Measurements from ENCODE around the gene HARS1.
"Not testable (repeated sequence)": the region's sequence is repeated elsewhere in the genome, so short reads cannot be mapped to it uniquely, and the experiment has no call there.

HARS1 gene

DNA sequence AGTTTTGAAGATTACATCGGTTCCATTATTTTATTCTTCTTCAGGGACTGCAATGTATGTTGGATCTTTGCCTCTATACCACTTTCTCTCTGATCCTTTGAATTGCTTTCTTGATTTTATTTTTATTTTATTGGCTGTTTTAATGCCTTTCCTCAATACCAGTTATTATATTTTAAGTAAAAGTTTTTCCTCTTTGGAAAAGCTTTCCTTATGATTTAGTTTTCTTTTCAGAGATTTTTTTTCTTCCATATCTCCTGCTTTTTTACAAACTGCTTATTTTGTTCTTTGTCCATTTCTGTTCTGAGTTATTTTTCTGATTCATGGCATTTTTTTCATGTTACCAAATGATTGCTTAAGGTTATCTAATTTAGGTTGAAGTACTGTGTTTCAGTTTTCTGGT lies 20.6 kb upstream of the HARS1 start:
- Histone ChIP-seq H3K79me2 (ENCODE audit: control insufficient read depth, insufficient read depth, low read length, unreplicated experiment) (no peaks in the 10 kb centered on the region), H3K27ac (ENCODE audit: low read depth, low read length) (no peak overlapping the region), H2AFZ (ENCODE audit: low read length, unreplicated experiment) (no peak overlapping the region), H3K4me1 (ENCODE audit: control insufficient read depth, insufficient read depth, low read length, unreplicated experiment) (no peaks in the 10 kb centered on the region), H3K36me3 (ENCODE audit: insufficient read depth, low read length) (no peaks in the 10 kb centered on the region), H3K27me3 (ENCODE audit: insufficient read depth, low read length) (no peaks in the 10 kb centered on the region), H3K4me3 (ENCODE audit: low read depth, low read length) (no peak overlapping the region)

DNA sequence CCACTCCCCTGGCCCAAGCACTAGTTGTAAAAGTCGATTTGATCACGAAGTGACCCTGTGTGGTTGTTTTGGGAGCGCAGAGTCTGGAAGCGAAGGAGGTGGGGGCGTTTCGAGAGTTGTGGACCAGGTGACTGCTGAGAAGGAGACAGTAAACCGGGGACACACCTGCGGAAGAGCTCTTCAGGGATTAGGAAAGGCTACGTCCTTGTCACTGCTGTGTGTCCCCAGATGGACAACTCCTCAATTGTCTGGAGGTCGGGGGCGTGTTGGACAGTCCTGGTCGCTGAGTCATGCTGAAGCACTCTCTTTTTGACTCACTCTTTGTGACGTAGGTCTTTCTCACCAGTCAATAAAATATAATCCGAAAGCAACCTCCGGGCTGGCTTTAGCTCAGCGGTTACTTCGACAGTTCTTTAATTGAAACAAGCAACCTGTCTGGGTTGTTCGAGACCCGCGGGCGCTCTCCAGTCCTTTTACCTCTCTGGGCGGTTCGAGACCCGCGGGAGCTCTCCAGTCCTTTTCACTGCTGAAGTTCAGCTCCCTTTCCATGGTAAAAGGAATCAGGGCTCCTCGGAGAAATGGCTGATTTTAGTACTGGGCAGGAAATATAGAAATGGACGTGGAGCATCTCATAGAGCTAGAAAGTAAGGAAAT lies 19.9 kb upstream of the HARS1 start:
- Histone ChIP-seq H3K27ac (ENCODE audit: low read depth, low read length) (peak overlapping the region; percentile 69), H3K36me3 (ENCODE audit: insufficient read depth, low read length) (peaks cover 3% of the 10 kb centered on the region; the same call in 1 of the 2 replicates), H3K4me1 (ENCODE audit: control insufficient read depth, insufficient read depth, low read length, unreplicated experiment) (no peaks in the 10 kb centered on the region), H2AFZ (ENCODE audit: low read length, unreplicated experiment) (peak overlapping the region; percentile 43), H3K4me3 (ENCODE audit: low read depth, low read length) (peak overlapping the region; percentile 78), H3K27me3 (ENCODE audit: insufficient read depth, low read length) (no peaks in the 10 kb centered on the region), H3K79me2 (ENCODE audit: control insufficient read depth, insufficient read depth, low read length, unreplicated experiment) (no peaks in the 10 kb centered on the region)

DNA sequence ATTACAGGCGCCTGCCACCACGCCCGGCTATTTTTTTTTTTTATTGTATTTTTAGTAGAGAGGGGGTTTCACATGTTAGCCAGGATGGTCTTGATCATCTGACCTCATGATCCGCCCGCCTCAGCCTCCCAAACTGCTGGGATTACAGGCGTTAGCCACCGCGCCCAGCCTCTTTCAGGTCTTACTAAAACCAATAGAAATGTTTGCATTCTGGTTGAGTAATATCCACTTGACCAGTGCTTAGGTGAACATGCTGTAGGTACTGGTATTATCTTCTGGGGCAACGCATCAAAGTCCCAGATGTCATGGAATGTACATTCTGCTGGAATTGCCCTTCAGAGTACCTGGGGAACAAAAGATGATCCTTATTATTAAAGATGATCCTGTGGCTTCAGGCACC lies 17.6 kb upstream of the HARS1 start:
- not testable (repeated sequence) for H3K27ac ChIP-seq (ENCODE audit: low read depth, low read length); H3K79me2 ChIP-seq (ENCODE audit: control insufficient read depth, insufficient read depth, low read length, unreplicated experiment); H3K4me1 ChIP-seq (ENCODE audit: control insufficient read depth, insufficient read depth, low read length, unreplicated experiment); H2AFZ ChIP-seq (ENCODE audit: low read length, unreplicated experiment); H3K4me3 ChIP-seq (ENCODE audit: low read depth, low read length); H3K27me3 ChIP-seq (ENCODE audit: insufficient read depth, low read length)
- H3K36me3 ChIP-seq (ENCODE audit: insufficient read depth, low read length) = peaks cover 18% of the 10 kb centered on the region

DNA sequence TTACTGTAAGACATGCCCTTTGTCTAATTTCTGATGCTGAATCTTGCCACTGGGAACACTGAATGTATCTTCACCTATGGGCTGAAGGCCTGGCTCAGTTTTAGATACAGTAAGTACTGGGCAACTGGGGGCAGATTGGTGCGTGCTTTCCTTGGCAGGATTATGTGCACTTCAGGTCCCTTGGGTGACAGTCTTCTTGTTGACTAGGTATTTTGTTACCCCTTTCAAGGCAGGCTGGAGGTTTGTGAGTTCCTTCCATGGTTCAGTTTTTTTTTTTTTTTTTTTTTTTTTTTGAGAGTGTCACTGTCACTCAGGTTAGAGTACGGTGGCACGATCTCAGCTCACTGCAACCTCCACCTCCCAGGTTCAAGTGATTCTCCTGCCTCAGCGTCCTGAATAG lies 16.6 kb upstream of the HARS1 start:
- no peak overlapping the region for H3K27ac ChIP-seq (ENCODE audit: low read depth, low read length)
- H3K4me1 ChIP-seq (ENCODE audit: control insufficient read depth, insufficient read depth, low read length, unreplicated experiment) = no peaks in the 10 kb centered on the region
- no peak overlapping the region for H3K4me3 ChIP-seq (ENCODE audit: low read depth, low read length)
- no peak overlapping the region for H2AFZ ChIP-seq (ENCODE audit: low read length, unreplicated experiment)
- no peaks in the 10 kb centered on the region for H3K79me2 ChIP-seq (ENCODE audit: control insufficient read depth, insufficient read depth, low read length, unreplicated experiment)
- peaks cover 20% of the 10 kb centered on the region for H3K36me3 ChIP-seq (ENCODE audit: insufficient read depth, low read length)
- no peaks in the 10 kb centered on the region for H3K27me3 ChIP-seq (ENCODE audit: insufficient read depth, low read length)

DNA sequence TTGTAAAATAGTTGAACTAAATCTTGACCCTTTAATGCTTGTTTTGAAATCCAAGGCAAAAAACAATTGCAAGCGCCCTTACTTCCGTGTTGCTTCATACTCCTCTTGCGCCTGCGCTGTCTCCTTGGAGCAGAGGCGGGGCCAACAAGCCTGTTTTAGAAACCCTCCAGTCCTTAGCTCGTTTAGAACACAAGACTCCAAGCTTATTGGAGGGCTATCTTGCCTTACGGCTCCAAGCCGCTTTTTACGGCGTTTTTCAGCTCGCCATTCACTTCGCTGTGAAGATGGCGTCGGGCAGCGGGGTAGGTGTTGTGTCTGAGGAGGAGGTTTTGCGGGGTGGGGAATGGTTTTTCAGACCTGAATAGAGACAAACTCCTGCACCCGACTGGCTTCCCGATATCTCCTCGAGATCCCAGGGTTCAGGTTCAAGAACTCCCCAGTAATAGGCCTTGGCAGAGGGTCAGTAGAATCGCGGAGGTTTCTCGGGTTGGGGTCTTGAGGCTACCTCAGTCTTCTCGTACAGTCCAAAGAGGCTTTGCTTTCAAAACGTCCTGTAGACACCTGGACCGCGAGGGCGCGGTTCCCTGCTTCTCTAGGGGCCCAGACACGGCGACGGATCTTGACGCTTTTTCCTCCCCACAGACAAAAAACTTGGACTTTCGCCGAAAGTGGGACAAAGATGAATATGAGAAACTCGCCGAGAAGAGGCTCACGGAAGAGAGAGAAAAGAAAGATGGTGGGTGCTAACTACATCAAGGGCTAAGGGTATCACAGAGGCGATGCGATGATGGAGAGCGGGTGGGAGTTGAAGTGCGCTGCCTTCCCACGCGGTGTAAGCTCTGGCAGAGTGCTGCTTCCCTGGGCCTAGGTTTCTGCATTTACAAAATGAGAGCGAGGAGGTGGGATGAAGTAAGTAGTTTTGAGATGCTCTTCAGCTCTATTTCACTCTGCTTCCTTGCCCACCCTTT lies 9.3 kb upstream of the HARS1 start, which contains the start of gene ZMAT2:
TSS of gene ZMAT2 (plus strand) at position 271 of the 968 bp plus-strand sequence. CDS start at position 285, 14 bp downstream.
- peaks cover 18% of the 10 kb centered on the region for H3K79me2 ChIP-seq (ENCODE audit: control insufficient read depth, insufficient read depth, low read length, unreplicated experiment)
- peak within 1 kb of the TSS; percentile 23; the same call in 1 of the 2 replicates for H3K27ac ChIP-seq (ENCODE audit: low read depth, low read length)
- peak within 1 kb of the TSS; percentile 91 for H3K4me3 ChIP-seq (ENCODE audit: low read depth, low read length)
- peak within 1 kb of the TSS; percentile 51 for H2AFZ ChIP-seq (ENCODE audit: low read length, unreplicated experiment)
- peaks cover 57% of the 10 kb centered on the region for H3K36me3 ChIP-seq (ENCODE audit: insufficient read depth, low read length)
- H3K4me1 ChIP-seq (ENCODE audit: control insufficient read depth, insufficient read depth, low read length, unreplicated experiment) = peaks cover 11% of the 10 kb centered on the region
- no peaks in the 10 kb centered on the region for H3K27me3 ChIP-seq (ENCODE audit: insufficient read depth, low read length)

DNA sequence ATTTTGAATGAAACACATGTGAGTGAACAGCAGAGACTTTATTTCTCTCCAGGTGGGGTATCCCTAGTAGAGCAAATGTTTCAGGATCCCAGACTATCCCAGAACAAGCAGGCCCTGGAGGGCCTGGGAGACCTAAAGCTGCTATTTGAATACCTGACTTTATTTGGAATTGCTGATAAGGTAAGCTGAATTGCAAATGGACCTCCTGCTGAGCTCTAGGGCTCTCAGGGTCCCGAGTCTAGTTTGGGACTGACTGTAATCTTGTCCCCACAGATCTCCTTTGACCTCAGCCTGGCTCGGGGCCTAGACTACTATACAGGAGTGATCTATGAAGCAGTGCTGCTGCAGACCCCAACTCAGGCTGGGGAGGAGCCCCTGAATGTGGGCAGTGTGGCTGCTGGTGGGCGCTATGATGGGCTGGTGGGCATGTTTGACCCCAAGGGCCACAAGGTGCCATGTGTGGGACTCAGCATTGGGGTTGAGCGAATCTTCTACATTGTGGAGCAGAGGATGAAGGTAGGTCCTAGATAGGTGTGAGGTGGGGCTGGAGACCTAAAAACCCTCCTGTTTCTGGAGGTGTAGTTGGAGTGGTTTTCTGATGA lies 5.8 kb upstream of the HARS1 start:
- H3K4me1 ChIP-seq (ENCODE audit: control insufficient read depth, insufficient read depth, low read length, unreplicated experiment) = peaks cover 14% of the 10 kb centered on the region
- peaks cover 39% of the 10 kb centered on the region for H3K79me2 ChIP-seq (ENCODE audit: control insufficient read depth, insufficient read depth, low read length, unreplicated experiment)
- peaks cover 47% of the 10 kb centered on the region for H3K36me3 ChIP-seq (ENCODE audit: insufficient read depth, low read length)
- no peak overlapping the region for H2AFZ ChIP-seq (ENCODE audit: low read length, unreplicated experiment)
- H3K27me3 ChIP-seq (ENCODE audit: insufficient read depth, low read length) = no peaks in the 10 kb centered on the region
- no peak overlapping the region for H3K27ac ChIP-seq (ENCODE audit: low read depth, low read length)
- H3K4me3 ChIP-seq (ENCODE audit: low read depth, low read length) = no peak overlapping the region

DNA sequence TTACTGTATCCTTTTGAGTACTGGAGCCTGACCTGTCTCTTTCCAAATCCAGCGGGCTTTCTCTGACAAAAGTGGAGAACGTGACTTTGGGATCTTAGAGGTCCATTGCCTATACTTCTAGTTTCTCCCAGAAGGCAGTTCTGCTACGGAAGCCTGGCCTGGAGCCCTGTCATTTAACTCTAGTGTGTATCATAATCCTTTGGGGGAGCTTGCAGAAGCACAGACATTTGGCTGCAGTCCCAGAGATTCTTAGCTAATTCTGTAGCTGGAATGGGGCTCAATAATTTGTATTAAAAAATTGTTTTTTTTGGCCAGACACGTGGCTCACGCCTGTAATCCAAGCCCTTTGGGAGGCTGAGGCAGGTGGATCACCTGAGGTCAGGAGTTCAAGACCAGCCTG lies 3.1 kb upstream of the HARS1 start:
- Histone ChIP-seq H3K27me3 (ENCODE audit: insufficient read depth, low read length) (no peaks in the 10 kb centered on the region), H3K36me3 (ENCODE audit: insufficient read depth, low read length) (peaks cover 42% of the 10 kb centered on the region), H3K4me1 (ENCODE audit: control insufficient read depth, insufficient read depth, low read length, unreplicated experiment) (peaks cover 14% of the 10 kb centered on the region), H3K27ac (ENCODE audit: low read depth, low read length) (no peak overlapping the region), H3K79me2 (ENCODE audit: control insufficient read depth, insufficient read depth, low read length, unreplicated experiment) (peaks cover 44% of the 10 kb centered on the region), H3K4me3 (ENCODE audit: low read depth, low read length) (no peak overlapping the region), H2AFZ (ENCODE audit: low read length, unreplicated experiment) (no peak overlapping the region)

DNA sequence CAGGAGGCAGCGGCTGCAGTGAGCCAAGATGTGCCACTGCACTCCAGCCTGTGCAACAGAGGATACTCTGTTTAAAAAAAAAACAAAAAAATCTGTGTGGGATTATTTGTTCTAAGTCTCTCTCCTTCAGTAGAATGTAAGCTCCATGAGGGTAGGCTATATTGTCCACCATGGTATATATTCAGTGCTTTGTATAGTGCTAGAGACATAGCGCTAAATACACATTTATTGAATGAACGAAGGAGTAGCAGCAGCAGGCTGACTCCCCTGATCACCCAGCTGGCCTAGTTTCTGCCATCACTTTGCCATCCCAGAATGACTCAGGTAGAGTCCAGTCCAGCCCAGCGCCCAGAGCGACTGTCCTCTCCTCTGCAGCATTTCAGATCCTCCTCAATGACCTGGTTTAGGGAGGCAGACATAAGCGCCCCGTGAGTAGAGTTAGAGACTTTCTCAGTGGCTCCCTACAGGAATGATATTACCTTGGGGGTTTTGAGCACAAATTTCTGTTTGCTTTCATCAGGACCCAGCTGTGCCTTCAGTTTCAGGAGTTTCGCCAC lies 716 bp downstream of the HARS1 start:
- H3K4me1 ChIP-seq (ENCODE audit: control insufficient read depth, insufficient read depth, low read length, unreplicated experiment) = peaks cover 14% of the 10 kb centered on the region
- peaks cover 23% of the 10 kb centered on the region for H3K36me3 ChIP-seq (ENCODE audit: insufficient read depth, low read length)
- no peaks in the 10 kb centered on the region for H3K27me3 ChIP-seq (ENCODE audit: insufficient read depth, low read length)
- H3K79me2 ChIP-seq (ENCODE audit: control insufficient read depth, insufficient read depth, low read length, unreplicated experiment) = peaks cover 56% of the 10 kb centered on the region
- H3K27ac ChIP-seq (ENCODE audit: low read depth, low read length) = peak overlapping the region; percentile 73
- H2AFZ ChIP-seq (ENCODE audit: low read length, unreplicated experiment) = no peak overlapping the region
- H3K4me3 ChIP-seq (ENCODE audit: low read depth, low read length) = peak overlapping the region; percentile 99

DNA sequence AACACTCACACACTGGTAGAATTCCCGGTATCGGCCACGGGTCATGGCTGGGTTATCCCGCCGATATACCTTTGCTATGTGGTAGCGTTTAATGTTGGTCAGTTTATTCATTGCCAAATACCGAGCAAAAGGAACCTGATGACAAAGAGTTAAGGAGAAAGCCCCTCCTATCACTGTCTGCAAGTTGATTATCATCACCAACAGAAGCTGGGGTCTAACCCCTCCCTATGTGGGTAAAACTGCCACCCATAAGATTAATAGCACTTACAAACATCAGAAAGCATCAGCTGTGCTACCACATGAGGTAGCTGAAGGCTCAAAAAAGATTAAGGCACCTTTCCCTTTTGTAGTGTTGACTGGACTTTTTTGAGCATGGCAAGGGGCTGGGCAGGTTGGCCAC lies 12.2 kb downstream of the HARS1 start:
- Histone ChIP-seq H3K36me3 (ENCODE audit: insufficient read depth, low read length) (peaks cover 26% of the 10 kb centered on the region; the same call in 1 of the 2 replicates), H3K79me2 (ENCODE audit: control insufficient read depth, insufficient read depth, low read length, unreplicated experiment) (no peaks in the 10 kb centered on the region), H3K4me1 (ENCODE audit: control insufficient read depth, insufficient read depth, low read length, unreplicated experiment) (no peaks in the 10 kb centered on the region), H3K27me3 (ENCODE audit: insufficient read depth, low read length) (no peaks in the 10 kb centered on the region), H3K4me3 (ENCODE audit: low read depth, low read length) (no peak overlapping the region), H3K27ac (ENCODE audit: low read depth, low read length) (no peak overlapping the region), H2AFZ (ENCODE audit: low read length, unreplicated experiment) (no peak overlapping the region)

DNA sequence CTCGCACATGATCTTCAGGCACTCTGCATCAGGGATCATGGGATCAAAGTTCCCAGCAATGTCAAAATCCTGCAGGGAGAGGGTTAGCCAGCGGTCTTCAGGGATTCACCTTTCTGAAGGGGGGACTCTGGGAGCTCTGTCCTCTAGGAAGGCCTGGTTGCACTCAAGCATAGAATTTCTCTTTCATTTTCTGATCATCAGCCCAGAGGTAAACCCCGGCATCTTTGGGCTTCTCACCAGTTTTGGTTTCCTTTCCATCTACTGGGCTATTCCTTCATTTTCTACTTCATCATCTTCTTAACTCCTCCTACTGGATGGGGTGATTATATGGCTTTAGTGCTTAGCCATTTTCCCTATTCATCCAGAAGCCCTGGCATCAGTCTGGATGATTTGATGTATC lies 13.2 kb downstream of the HARS1 start:
- H3K79me2 ChIP-seq (ENCODE audit: control insufficient read depth, insufficient read depth, low read length, unreplicated experiment) = no peaks in the 10 kb centered on the region
- no peaks in the 10 kb centered on the region for H3K27me3 ChIP-seq (ENCODE audit: insufficient read depth, low read length)
- H3K4me1 ChIP-seq (ENCODE audit: control insufficient read depth, insufficient read depth, low read length, unreplicated experiment) = no peaks in the 10 kb centered on the region
- H3K27ac ChIP-seq (ENCODE audit: low read depth, low read length) = no peak overlapping the region
- H2AFZ ChIP-seq (ENCODE audit: low read length, unreplicated experiment) = no peak overlapping the region
- peaks cover 24% of the 10 kb centered on the region; the same call in 1 of the 2 replicates for H3K36me3 ChIP-seq (ENCODE audit: insufficient read depth, low read length)
- H3K4me3 ChIP-seq (ENCODE audit: low read depth, low read length) = no peak overlapping the region
